Activated CD4-positive, alpha-beta T cell treated with anti-CD3 and anti-CD28 coated beads for 36 hours (primary cell): ENCODE data around the gene AHNAK2. TPM values are rescaled to one million over a fixed set of nuclear protein-coding genes. Genes with fewer than 3 reads are reported as not detected.
A peak's percentile ranks its signal among the peaks of the same experiment; 100 is the strongest.
"Not testable (repeated sequence)": the region's sequence is repeated elsewhere in the genome, so short reads cannot be mapped to it uniquely, and the experiment has no call there.

Source experiments
- ATAC-seq: fragments of 200-7000 bp; cut with Tn5 transposase; one replicate; pipeline ENCODE4 v1.10.0; 2021; ENCODE audit warnings: mild to moderate bottlenecking, moderate library complexity
- CTCF ChIA-PET: fragments of 350-600 bp; sonication (Branson Sonifier 250); formaldehyde crosslinking; loops from one replicate; lab custom pipeline; 2021; ENCODE audit warnings: antibody characterized with exemption; lab: Charles Lee
- POLR2A ChIA-PET: fragments of 350-600 bp; sonication (Branson Sonifier 250); formaldehyde crosslinking; loops from one replicate; lab custom pipeline; 2021; ENCODE audit warnings: antibody characterized with exemption, inconsistent platforms; lab: Charles Lee
- DNase-seq: peaks from one replicate; pipeline ENCODE4 v3.0.0-alpha.2; 2020
- H3K27ac Mint-ChIP-seq: one replicate; pipeline ENCODE4 v1.8.0; 2021; ENCODE audit warnings: mixed read lengths
- H3K27me3 Mint-ChIP-seq: one replicate; pipeline ENCODE4 v1.8.0; 2021; ENCODE audit warnings: mixed read lengths
- H3K36me3 Mint-ChIP-seq: one replicate; pipeline ENCODE4 v1.8.0; 2021; ENCODE audit warnings: low read depth, mixed read lengths
- H3K4me1 Mint-ChIP-seq: one replicate; pipeline ENCODE4 v1.8.0; 2021; ENCODE audit warnings: mixed read lengths
- H3K4me3 Mint-ChIP-seq: one replicate; pipeline ENCODE4 v1.8.0; 2021; ENCODE audit warnings: mild to moderate bottlenecking, moderate library complexity, mixed read lengths
- H3K9me3 Mint-ChIP-seq: one replicate; pipeline ENCODE4 v1.8.0; 2021; ENCODE audit warnings: low read depth, mixed read lengths
- intact Hi-C, 2 experiments: fragments of 100-400 bp; cut with DNase I in 1 of 2; cut with micrococcal nuclease in 1 of 2; formaldehyde crosslinking; loops; one replicate each; pipeline versions ENCODE4 v1.14.2 to v1.15.1; 2022 to 2024; cut with DNase I, micrococcal nuclease
- total RNA-seq, 2 experiments: library from RNA; stranded (reverse); gene quantifications; one replicate each; pipeline ENCODE4 v1.2.3, GENCODE V29; 2021

Gene AHNAK2
- total RNA-seq: under 1 TPM; 0.07 to 0.11 TPM

- DNase-seq (peak; percentile 76), ATAC-seq (peak; percentile 79)
- intact Hi-C loops: loop anchor here in 1 of 2 experiments (1.0 to 5.0 kb wide), 3 partner anchors 43 to 204 kb away; partner anchors contain the start of genes CDCA4 and NUDT14
- Mint-ChIP-seq H3K27me3 (peaks cover 16% of the 10 kb centered on the region), H3K36me3 (no peaks in the 10 kb centered on the region), H3K4me1 (peaks cover 6% of the 10 kb centered on the region), H3K9me3 (no peaks in the 10 kb centered on the region), H3K27ac (no peak within 1 kb of the TSS), H3K4me3 (peak within 1 kb of the TSS; percentile 70)
- CTCF ChIA-PET: interaction anchor here (0.7 to 2.4 kb wide), 2 partner anchors 68 to 98 kb away, joined by 3 to 7 read pairs; no protein-coding TSS in a partner anchor
- POLR2A ChIA-PET: no interaction called here
Observed at GRCh38 chr14:104977681-104978653, at the start of gene AHNAK2. AHNAK2 (minus strand) TSS chr14:104978374; CDS start chr14:104978237, 137 bp downstream.

- H3K4me1 Mint-ChIP-seq: peaks cover 39% of the 10 kb centered on the region
- H3K4me3 Mint-ChIP-seq, H3K27ac Mint-ChIP-seq, H3K9me3 Mint-ChIP-seq, H3K36me3 Mint-ChIP-seq, H3K27me3 Mint-ChIP-seq, DNase-seq, POLR2A ChIA-PET, ATAC-seq: not testable (repeated sequence)
- intact Hi-C loops: loop anchor here in 1 of 2 experiments (10.0 kb wide), 1 partner anchor 1183 kb away; the partner anchor contains the start of gene PPP1R13B
- CTCF ChIA-PET: interaction anchor here (1.1 to 2.0 kb wide), 3 partner anchors 9 to 19 kb away, joined by 3 to 6 read pairs (median 3); no protein-coding TSS in a partner anchor
Observed at GRCh38 chr14:105027718-105028117, 49.5 kb upstream of the AHNAK2 start.

GRCh38 chr14:105026802-105027563, 48.8 kb upstream of the AHNAK2 start:
- Mint-ChIP-seq H3K4me1 (peaks cover 43% of the 10 kb centered on the region), H3K27ac (peak overlapping the region; percentile 11)
- POLR2A ChIA-PET: interaction anchor here (0.6 to 1.9 kb wide), 2 partner anchors 13 to 38 kb away, joined by 5 to 7 read pairs; partner anchors contain the start of gene GPR132

GRCh38 chr14:105026033-105026785, 48.0 kb upstream of the AHNAK2 start:
- ChIA-PET POLR2A (interaction anchor here (0.6 to 1.9 kb wide), 3 partner anchors 13 to 144 kb away, joined by 4 to 7 read pairs (median 5); partner anchors contain the start of gene GPR132), CTCF (interaction anchor here (0.7 to 1.9 kb wide), 6 partner anchors 9 to 274 kb away, joined by 3 to 15 read pairs (median 4); no protein-coding TSS in a partner anchor)
- ATAC-seq (peak; percentile 55), DNase-seq (peak; percentile 38)
- no peaks in the 10 kb centered on the region for H3K9me3 Mint-ChIP-seq
- no peak overlapping the region for H3K4me3 Mint-ChIP-seq
- peaks cover 47% of the 10 kb centered on the region for H3K4me1 Mint-ChIP-seq
- H3K36me3 Mint-ChIP-seq: peaks cover 4% of the 10 kb centered on the region
- H3K27me3 Mint-ChIP-seq: no peaks in the 10 kb centered on the region
- peak overlapping the region; percentile 75 for H3K27ac Mint-ChIP-seq
- intact Hi-C loops: loop anchor here in 1 of 2 experiments (1.0 to 10.0 kb wide), 4 partner anchors 19 to 1181 kb away; partner anchors contain the start of genes CLBA1, GPR132 and PPP1R13B

More at GRCh38 chr14:105026802-105027563, 48.8 kb upstream of the AHNAK2 start:
- CTCF ChIA-PET: interaction anchor here (0.7 to 1.9 kb wide), 6 partner anchors 10 to 60 kb away, joined by 3 to 15 read pairs (median 4); no protein-coding TSS in a partner anchor
- H3K36me3 Mint-ChIP-seq: no peaks in the 10 kb centered on the region
- ATAC-seq (no peak), DNase-seq (no peak)
- intact Hi-C loops: loop anchor here in 1 of 2 experiments (1.0 to 10.0 kb wide), 4 partner anchors 18 to 1182 kb away; partner anchors contain the start of genes CLBA1, GPR132 and PPP1R13B
- no peaks in the 10 kb centered on the region for H3K27me3 Mint-ChIP-seq
- H3K4me3 Mint-ChIP-seq: no peak overlapping the region
- no peaks in the 10 kb centered on the region for H3K9me3 Mint-ChIP-seq

- Mint-ChIP-seq H3K4me1 (peaks cover 47% of the 10 kb centered on the region), H3K27ac (peak overlapping the region; percentile 75), H3K36me3 (peaks cover 4% of the 10 kb centered on the region), H3K4me3 (no peak overlapping the region), H3K27me3 (no peaks in the 10 kb centered on the region), H3K9me3 (no peaks in the 10 kb centered on the region)
- ATAC-seq: no peak
- intact Hi-C loops: loop anchor here in 1 of 2 experiments (1.0 to 10.0 kb wide), 2 partner anchors 45 to 1181 kb away; partner anchors contain the start of gene PPP1R13B
- DNase-seq: no peak
- ChIA-PET CTCF (interaction anchor here (1.4 to 1.9 kb wide), 2 partner anchors 20 to 38 kb away, joined by 4 to 15 read pairs; no protein-coding TSS in a partner anchor), POLR2A (interaction anchor here (1.9 kb wide), 1 partner anchor 40 kb away, joined by 5 read pairs; the partner anchor contains the start of gene GPR132)
Observed at GRCh38 chr14:105025429-105025828, 47.3 kb upstream of the AHNAK2 start.

GRCh38 chr14:105023791-105024480, 45.8 kb upstream of the AHNAK2 start:
- peak overlapping the region; percentile 21 for H3K27ac Mint-ChIP-seq
- no peaks in the 10 kb centered on the region for H3K27me3 Mint-ChIP-seq
- no peak overlapping the region for H3K4me3 Mint-ChIP-seq
- ChIA-PET POLR2A (no interaction called here), CTCF (interaction anchor here (0.7 kb wide), 1 partner anchor 41 kb away, joined by 3 read pairs; the partner anchor contains the start of gene GPR132)
- H3K9me3 Mint-ChIP-seq: no peaks in the 10 kb centered on the region
- H3K4me1 Mint-ChIP-seq: peaks cover 56% of the 10 kb centered on the region
- ATAC-seq (no peak), DNase-seq (no peak)
- peaks cover 18% of the 10 kb centered on the region for H3K36me3 Mint-ChIP-seq
- intact Hi-C loops: loop anchor here (5.0 to 10.0 kb wide), 3 partner anchors 37 to 1692 kb away; partner anchors contain the start of genes CLBA1 (in 1 of the 2), EIF5 (in 1 of the 2) and PPP1R13B (in 1 of the 2)

- no peak for DNase-seq
- ChIA-PET POLR2A (no interaction called here), CTCF (interaction anchor here (0.6 to 1.5 kb wide), 5 partner anchors 12 to 154 kb away, joined by 3 to 5 read pairs (median 3); partner anchors contain the start of gene GPR132)
- H3K36me3 Mint-ChIP-seq: peaks cover 25% of the 10 kb centered on the region
- intact Hi-C loops: loop anchor here (5.0 to 10.0 kb wide), 3 partner anchors 36 to 1691 kb away; partner anchors contain the start of genes CLBA1 (in 1 of the 2), EIF5 (in 1 of the 2) and PPP1R13B (in 1 of the 2)
- no peaks in the 10 kb centered on the region for H3K9me3 Mint-ChIP-seq
- H3K4me1 Mint-ChIP-seq: peaks cover 63% of the 10 kb centered on the region
- ATAC-seq: no peak
- peak overlapping the region; percentile 21 for H3K27ac Mint-ChIP-seq
- H3K4me3 Mint-ChIP-seq: peak overlapping the region; percentile 1
- H3K27me3 Mint-ChIP-seq: no peaks in the 10 kb centered on the region
Observed at GRCh38 chr14:105023144-105023543, 45.0 kb upstream of the AHNAK2 start.

- peak overlapping the region; percentile 93 for H3K27ac Mint-ChIP-seq
- peaks cover 69% of the 10 kb centered on the region for H3K4me1 Mint-ChIP-seq
- intact Hi-C loops: loop anchor here (5.0 to 10.0 kb wide), 3 partner anchors 35 to 1690 kb away; partner anchors contain the start of genes CLBA1 (in 1 of the 2), EIF5 (in 1 of the 2) and PPP1R13B (in 1 of the 2)
- DNase-seq (no peak), ATAC-seq (no peak)
- H3K36me3 Mint-ChIP-seq: peaks cover 30% of the 10 kb centered on the region
- no peaks in the 10 kb centered on the region for H3K9me3 Mint-ChIP-seq
- no peaks in the 10 kb centered on the region for H3K27me3 Mint-ChIP-seq
- ChIA-PET CTCF (interaction anchor here (0.6 to 2.3 kb wide), 4 partner anchors 9 to 43 kb away, joined by 4 to 7 read pairs (median 4); partner anchors contain the start of gene GPR132), POLR2A (no interaction called here)
- H3K4me3 Mint-ChIP-seq: peak overlapping the region; percentile 94
Observed at GRCh38 chr14:105022276-105022670, 44.1 kb upstream of the AHNAK2 start.
